Panc1 (cell line): Measurements from ENCODE around the gene ACTA2. TPM values are rescaled to one million over a fixed set of nuclear protein-coding genes. Genes with fewer than 3 reads are reported as not detected.

Experiments used
- ATAC-seq: fragments of 200-7000 bp; cut with Tn5 transposase; 2 replicates; pipeline ENCODE4 v1.9.1; 2020; ENCODE audit warnings: mild to moderate bottlenecking, moderate library complexity
- BruUV-seq: library from RNA; stranded (reverse); fragments of 400-500 nt; replicated peaks from 2 replicates; lab custom pipeline; 2021; lab: Mats Ljungman, UMichigan
- CTCF ChIA-PET: fragments of 300-600 bp; sonication (Branson Sonifier 250); formaldehyde crosslinking; loops from one replicate; lab custom pipeline; 2022; ENCODE audit warnings: antibody characterized with exemption; lab: Charles Lee
- POLR2A ChIA-PET: fragments of 300-600 bp; sonication (Branson Sonifier 250); formaldehyde crosslinking; loops from one replicate; lab custom pipeline; 2022; ENCODE audit warnings: antibody characterized with exemption; lab: Charles Lee
- DNase-seq: peaks from one replicate; pipeline ENCODE4 v3.0.0-alpha.2; 2010; ENCODE audit warnings: low read depth, low spot score
- H3K27ac ChIP-seq: 2 replicates; pipeline ENCODE4 v1.5.1; 2011; ENCODE audit warnings: mild to moderate bottlenecking, low read length, inconsistent platforms
- H3K27me3 ChIP-seq: fragments of 200-500 bp; sonication (Bioruptor generic); 2 replicates; pipeline ENCODE4 v1.6.0; 2014; ENCODE audit warnings: low read length, inconsistent platforms; ENCODE audit not compliant: control insufficient read depth, insufficient read depth
- H3K36me3 ChIP-seq: fragments of 200-500 bp; sonication (Bioruptor generic); 2 replicates; pipeline ENCODE4 v1.5.1; 2014; ENCODE audit warnings: inconsistent platforms, mild to moderate bottlenecking, low read length, moderate library complexity; ENCODE audit not compliant: control insufficient read depth, insufficient read depth
- H3K4me1 ChIP-seq: 2 replicates; pipeline ENCODE4 v1.5.1; 2011; ENCODE audit warnings: inconsistent platforms, mild to moderate bottlenecking, low read length, moderate library complexity; ENCODE audit not compliant: control insufficient read depth, insufficient read depth
- H3K4me3 ChIP-seq, 2 experiments: 2 replicates each; pipeline ENCODE4 v1.5.1; 2011 to 2012; ENCODE audit warnings: low read depth in 2 of 2, low read length in 2 of 2, mild to moderate bottlenecking in 2 of 2, inconsistent platforms in 1 of 2, moderate library complexity in 1 of 2
- H3K9me3 ChIP-seq: fragments of 200-500 bp; sonication (Bioruptor generic); 2 replicates; pipeline ENCODE4 v1.5.1; 2014; ENCODE audit warnings: low read depth, mild to moderate bottlenecking, inconsistent platforms, low read length, moderate library complexity; ENCODE audit not compliant: control insufficient read depth, insufficient read depth
- POLR2AphosphoS5 ChIP-seq: IDR thresholded peaks from 2 replicates; pipeline ENCODE4 v1.6.1; 2012; ENCODE audit warnings: mild to moderate bottlenecking, low read depth, low read length, moderate library complexity
- SIN3A ChIP-seq: IDR thresholded peaks from 2 replicates; pipeline ENCODE4 v1.6.1; 2012; ENCODE audit warnings: low read depth, mild to moderate bottlenecking, low read length, moderate library complexity, borderline replicate concordance; ENCODE audit not compliant: insufficient read depth
- TCF7L2 ChIP-seq: IDR thresholded peaks from 2 replicates; pipeline ENCODE4 v1.6.1; 2011; ENCODE audit warnings: mild to moderate bottlenecking, low read depth, low read length, inconsistent platforms
- in situ Hi-C: cut with HindIII; loops from 2 replicates; pipeline ENCODE4 v1.10.0; 2016; ENCODE audit warnings: low sequenced_read_pairs, low pct_unique_long_range_greater_than_20kb
- intact Hi-C: fragments of 100-400 bp; cut with micrococcal nuclease; formaldehyde crosslinking; loops from one replicate; pipeline ENCODE4 v1.10.0; 2022; ENCODE audit not compliant: unreplicated experiment
- total RNA-seq: library from RNA; stranded (reverse); gene quantifications from one replicate; pipeline ENCODE4 v1.2.1, GENCODE V29; 2021; ENCODE audit not compliant: unreplicated experiment
- TF ChIP-seq, protein P1 (sequence below): fragments of 450-650 bp; IDR thresholded peaks from 2 replicates; pipeline ENCODE4 v1.5.1; 2017; ENCODE audit warnings: mild to moderate bottlenecking
- TF ChIP-seq, protein P2 (sequence below), 2 experiments: IDR thresholded peaks; 2 replicates each; pipeline ENCODE4 v1.6.1; 2011 to 2012; ENCODE audit warnings: low read depth in 2 of 2, control low read depth in 1 of 2, low read length in 1 of 2, mild to moderate bottlenecking in 1 of 2, moderate library complexity in 1 of 2; ENCODE audit not compliant: insufficient read depth in 1 of 2

The ACTA2 gene
- total RNA-seq, 1 experiment from 2014 or later, result 4.7 TPM

DNA sequence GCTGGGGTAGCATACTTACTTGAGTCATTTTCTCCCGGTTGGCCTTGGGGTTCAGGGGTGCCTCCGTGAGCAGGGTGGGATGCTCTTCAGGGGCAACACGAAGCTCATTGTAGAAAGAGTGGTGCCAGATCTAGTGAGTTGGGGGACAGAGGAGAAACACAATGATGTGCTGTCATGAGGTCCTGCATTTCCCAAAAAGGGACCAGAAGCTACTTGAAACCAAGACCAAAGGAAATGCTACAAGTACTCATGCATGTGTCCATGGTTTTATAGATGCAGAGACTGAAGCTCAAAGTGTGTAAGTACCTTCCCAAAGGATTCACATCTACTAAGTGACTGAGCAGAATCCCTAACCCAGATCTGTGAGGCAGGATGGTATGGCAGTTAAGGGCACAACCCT, 8.8 kb downstream of the ACTA2 start:
- intact Hi-C loops, result no loop called here
- H3K27me3 ChIP-seq, result no peaks in the 10 kb centered on the region
- H3K27ac ChIP-seq, result no peak overlapping the region
- H3K36me3 ChIP-seq, result no peaks in the 10 kb centered on the region
- CTCF ChIA-PET, result no interaction called here
- H3K9me3 ChIP-seq, result no peaks in the 10 kb centered on the region
- no peaks in the 10 kb centered on the region for H3K4me1 ChIP-seq
- in situ Hi-C loops, result no loop called here
- BruUV-seq, result no TSS peak
- TF ChIP-seq POLR2AphosphoS5, result no peak
- TF ChIP-seq, protein P1, sequence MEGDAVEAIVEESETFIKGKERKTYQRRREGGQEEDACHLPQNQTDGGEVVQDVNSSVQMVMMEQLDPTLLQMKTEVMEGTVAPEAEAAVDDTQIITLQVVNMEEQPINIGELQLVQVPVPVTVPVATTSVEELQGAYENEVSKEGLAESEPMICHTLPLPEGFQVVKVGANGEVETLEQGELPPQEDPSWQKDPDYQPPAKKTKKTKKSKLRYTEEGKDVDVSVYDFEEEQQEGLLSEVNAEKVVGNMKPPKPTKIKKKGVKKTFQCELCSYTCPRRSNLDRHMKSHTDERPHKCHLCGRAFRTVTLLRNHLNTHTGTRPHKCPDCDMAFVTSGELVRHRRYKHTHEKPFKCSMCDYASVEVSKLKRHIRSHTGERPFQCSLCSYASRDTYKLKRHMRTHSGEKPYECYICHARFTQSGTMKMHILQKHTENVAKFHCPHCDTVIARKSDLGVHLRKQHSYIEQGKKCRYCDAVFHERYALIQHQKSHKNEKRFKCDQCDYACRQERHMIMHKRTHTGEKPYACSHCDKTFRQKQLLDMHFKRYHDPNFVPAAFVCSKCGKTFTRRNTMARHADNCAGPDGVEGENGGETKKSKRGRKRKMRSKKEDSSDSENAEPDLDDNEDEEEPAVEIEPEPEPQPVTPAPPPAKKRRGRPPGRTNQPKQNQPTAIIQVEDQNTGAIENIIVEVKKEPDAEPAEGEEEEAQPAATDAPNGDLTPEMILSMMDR, result no peak
- TF ChIP-seq TCF7L2, result no peak
- no peak for TF ChIP-seq SIN3A
- TF ChIP-seq, protein P2, sequence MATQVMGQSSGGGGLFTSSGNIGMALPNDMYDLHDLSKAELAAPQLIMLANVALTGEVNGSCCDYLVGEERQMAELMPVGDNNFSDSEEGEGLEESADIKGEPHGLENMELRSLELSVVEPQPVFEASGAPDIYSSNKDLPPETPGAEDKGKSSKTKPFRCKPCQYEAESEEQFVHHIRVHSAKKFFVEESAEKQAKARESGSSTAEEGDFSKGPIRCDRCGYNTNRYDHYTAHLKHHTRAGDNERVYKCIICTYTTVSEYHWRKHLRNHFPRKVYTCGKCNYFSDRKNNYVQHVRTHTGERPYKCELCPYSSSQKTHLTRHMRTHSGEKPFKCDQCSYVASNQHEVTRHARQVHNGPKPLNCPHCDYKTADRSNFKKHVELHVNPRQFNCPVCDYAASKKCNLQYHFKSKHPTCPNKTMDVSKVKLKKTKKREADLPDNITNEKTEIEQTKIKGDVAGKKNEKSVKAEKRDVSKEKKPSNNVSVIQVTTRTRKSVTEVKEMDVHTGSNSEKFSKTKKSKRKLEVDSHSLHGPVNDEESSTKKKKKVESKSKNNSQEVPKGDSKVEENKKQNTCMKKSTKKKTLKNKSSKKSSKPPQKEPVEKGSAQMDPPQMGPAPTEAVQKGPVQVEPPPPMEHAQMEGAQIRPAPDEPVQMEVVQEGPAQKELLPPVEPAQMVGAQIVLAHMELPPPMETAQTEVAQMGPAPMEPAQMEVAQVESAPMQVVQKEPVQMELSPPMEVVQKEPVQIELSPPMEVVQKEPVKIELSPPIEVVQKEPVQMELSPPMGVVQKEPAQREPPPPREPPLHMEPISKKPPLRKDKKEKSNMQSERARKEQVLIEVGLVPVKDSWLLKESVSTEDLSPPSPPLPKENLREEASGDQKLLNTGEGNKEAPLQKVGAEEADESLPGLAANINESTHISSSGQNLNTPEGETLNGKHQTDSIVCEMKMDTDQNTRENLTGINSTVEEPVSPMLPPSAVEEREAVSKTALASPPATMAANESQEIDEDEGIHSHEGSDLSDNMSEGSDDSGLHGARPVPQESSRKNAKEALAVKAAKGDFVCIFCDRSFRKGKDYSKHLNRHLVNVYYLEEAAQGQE (IDR thresholded peaks at IDR 0.05; ENCODE audit: insufficient read depth in 1 of 2, low read depth in 2 of 2, low read length in 1 of 2), result no peak
- DNase-seq (no peak), ATAC-seq (no peak)
- no peak overlapping the region for H3K4me3 ChIP-seq
- POLR2A ChIA-PET, result no interaction called here

DNA sequence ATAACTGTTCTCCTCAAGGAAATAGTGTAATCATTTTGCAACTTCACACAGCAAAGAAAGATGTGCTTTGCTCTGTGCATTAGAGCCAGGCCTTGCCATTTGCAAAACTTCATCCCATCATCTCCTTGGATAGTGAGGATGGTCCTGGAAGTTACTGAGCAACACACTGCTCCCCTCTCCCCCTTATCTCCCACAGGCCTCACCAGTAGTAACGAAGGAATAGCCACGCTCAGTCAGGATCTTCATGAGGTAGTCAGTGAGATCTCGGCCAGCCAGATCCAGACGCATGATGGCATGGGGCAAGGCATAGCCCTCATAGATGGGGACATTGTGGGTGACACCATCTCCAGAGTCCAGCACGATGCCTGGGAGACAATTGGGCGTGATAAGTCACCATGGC, 11.5 kb downstream of the ACTA2 start:
- H3K27ac ChIP-seq, result no peak overlapping the region
- TF ChIP-seq, protein P2 (IDR thresholded peaks at IDR 0.05; ENCODE audit: insufficient read depth in 1 of 2, low read depth in 2 of 2, low read length in 1 of 2), result no peak
- TF ChIP-seq POLR2AphosphoS5 (no peak), TCF7L2 (no peak), SIN3A (no peak)
- TF ChIP-seq, protein P1, result no peak
- H3K27me3 ChIP-seq, result no peaks in the 10 kb centered on the region
- DNase-seq (no peak), ATAC-seq (no peak)
- H3K36me3 ChIP-seq, result no peaks in the 10 kb centered on the region
- BruUV-seq, result no TSS peak
- CTCF ChIA-PET, result no interaction called here
- intact Hi-C loops (no loop called here), in situ Hi-C loops (no loop called here)
- no peak overlapping the region for H3K4me3 ChIP-seq
- H3K4me1 ChIP-seq, result no peaks in the 10 kb centered on the region
- POLR2A ChIA-PET, result interaction anchor here (0.5 to 0.6 kb wide), 2 partner anchors 51 to 76 kb away, joined by 3 to 4 read pairs; no protein-coding TSS in a partner anchor
- no peaks in the 10 kb centered on the region for H3K9me3 ChIP-seq
